Kidney (tissue), 14 donors: ENCODE results near the gene CORO2A. TPM values are rescaled to one million over a fixed set of nuclear protein-coding genes. Genes with fewer than 3 reads are reported as not detected.
"Not testable (repeated sequence)": the region's sequence is repeated elsewhere in the genome, so short reads cannot be mapped to it uniquely, and the experiment has no call there.

ENCODE experiments used
- DNase-seq, 5 donors: peaks; one replicate each; pipeline ENCODE4 v3.0.0-alpha.2; 2013 to 2020
- FAIRE-seq: peaks from 2 replicates; lab custom pipeline; 2012; peaks lifted over from hg19 to GRCh38; lab: Jason Lieb, UNC
- H3K27ac ChIP-seq, 2 donors: one replicate each; pipeline ENCODE4 v1.7.0; 2013; ENCODE audit warnings: low read depth in 2 of 2, low read length in 2 of 2, inconsistent platforms in 1 of 2
- H3K27me3 ChIP-seq: one replicate; pipeline ENCODE4 v1.7.1; 2013; ENCODE audit warnings: low read length, inconsistent platforms; ENCODE audit not compliant: control insufficient read depth, insufficient read depth
- H3K36me3 ChIP-seq, 3 donors: one replicate each; pipeline versions ENCODE4 v1.7.0 to v1.7.1; 2013; ENCODE audit warnings: low read length in 3 of 3, control low read depth in 1 of 3, inconsistent platforms in 1 of 3; ENCODE audit not compliant: insufficient read depth in 3 of 3, control insufficient read depth in 2 of 3
- H3K4me1 ChIP-seq, 3 donors: one replicate each; pipeline versions ENCODE4 v1.7.0 to v1.7.1; 2013; ENCODE audit warnings: low read length in 3 of 3, inconsistent platforms in 1 of 3, low read depth in 1 of 3; ENCODE audit not compliant: control insufficient read depth in 2 of 3, insufficient read depth in 2 of 3
- H3K4me3 ChIP-seq, 3 donors: one replicate each; pipeline versions ENCODE4 v1.7.0 to v1.8.1; 2013; ENCODE audit warnings: low read length in 3 of 3, control low read depth in 1 of 3, inconsistent platforms in 1 of 3
- H3K9ac ChIP-seq, 3 donors: one replicate each; pipeline versions ENCODE4 v1.7.0 to v1.7.1; 2013; ENCODE audit warnings: low read length in 3 of 3, control low read depth in 1 of 3, inconsistent platforms in 1 of 3
- H3K9me3 ChIP-seq, 3 donors: one replicate each; pipeline versions ENCODE4 v1.7.0 to v1.7.1; 2013; ENCODE audit warnings: low read length in 3 of 3, control low read depth in 1 of 3, inconsistent platforms in 1 of 3; ENCODE audit not compliant: control insufficient read depth in 2 of 3, insufficient read depth in 1 of 3
- CTCF ChIP-seq: IDR thresholded peaks from 3 replicates; pipeline ENCODE4 v1.5.1; 2012; ENCODE audit warnings: mild to moderate bottlenecking, moderate library complexity, borderline replicate concordance; ENCODE audit not compliant: insufficient read depth; ENCODE audit errors: extremely low read depth
- intact Hi-C: fragments of 100-400 bp; cut with DNase I; formaldehyde crosslinking; loops from one replicate; pipeline ENCODE4 v1.11.1; 2022
- polyA plus RNA-seq: library from polyadenylated mRNA; stranded (reverse); fragments of 350-450 nt; fragmentation: Illumina TruSeq; extraction: RNeasy Lipid Tissue Mini Kit (QIAGEN cat#74804); gene quantifications from one replicate; pipeline ENCODE4 v1.2.3, GENCODE V29; 2014; ENCODE audit warnings: low read depth, low replicate concordance; ENCODE audit not compliant: insufficient read depth
- total RNA-seq: library from RNA; stranded (reverse); fragmentation: NEBNext Ultra II Directional; extraction: Animal tissue kit (Norgen Biotek cat#: 25700); gene quantifications from one replicate; pipeline ENCODE4 v1.2.1, GENCODE V29; 2021
- donor health status: control.
- donor health status: control.
- donor health status: control.
- donor health status: control.
- donor health status: control.
- donor health status: DM: yes; HTN: yes; CAD: no.
- donor health status: Normal renal cell carcinoma (clear cell type).

CORO2A gene
- total and polyA plus RNA-seq, 2 donors from 2014 or later = 0.90 to 5.3 TPM

GRCh38 chr9:98130576-98131228 is 61.7 kb downstream of the CORO2A start:
- no peak overlapping the region for H3K9ac ChIP-seq
- DNase-seq = peak in 1 of 5 donors; percentile 64
- no peak overlapping the region for H3K27ac ChIP-seq
- H3K4me1 ChIP-seq = no peaks in the 10 kb centered on the region
- no peak overlapping the region for H3K4me3 ChIP-seq
- intact Hi-C loops = no loop called here
- H3K27me3 ChIP-seq = no peaks in the 10 kb centered on the region
- no peaks in the 10 kb centered on the region for H3K36me3 ChIP-seq
- no peak for TF ChIP-seq CTCF
- no peak for FAIRE-seq
- no peaks in the 10 kb centered on the region for H3K9me3 ChIP-seq

GRCh38 chr9:98130060-98130459 is 62.4 kb downstream of the CORO2A start:
- not testable (repeated sequence) for FAIRE-seq

GRCh38 chr9:98129451-98129881 is 63.0 kb downstream of the CORO2A start:
- Histone ChIP-seq H3K27ac (no peak overlapping the region), H3K4me1 (no peaks in the 10 kb centered on the region), H3K36me3 (no peaks in the 10 kb centered on the region), H3K4me3 (no peak overlapping the region), H3K9ac (no peak overlapping the region), H3K27me3 (no peaks in the 10 kb centered on the region), H3K9me3 (no peaks in the 10 kb centered on the region)
- intact Hi-C loops = no loop called here
- peak in 1 of 5 donors; percentile 49 for DNase-seq
- no peak for TF ChIP-seq CTCF
- FAIRE-seq = no peak

More at GRCh38 chr9:98130060-98130459, 62.4 kb downstream of the CORO2A start:
- H3K4me3 ChIP-seq, H3K27me3 ChIP-seq, H3K4me1 ChIP-seq, H3K9me3 ChIP-seq, H3K9ac ChIP-seq, H3K27ac ChIP-seq, H3K36me3 ChIP-seq, intact Hi-C loops: not testable (repeated sequence)
- DNase-seq = peak in 1 of 5 donors; percentile 23

- Histone ChIP-seq H3K27me3 (no peaks in the 10 kb centered on the region), H3K4me3 (no peak overlapping the region), H3K9ac (no peak overlapping the region), H3K4me1 (no peaks in the 10 kb centered on the region), H3K36me3 (no peaks in the 10 kb centered on the region), H3K9me3 (no peaks in the 10 kb centered on the region), H3K27ac (no peak overlapping the region)
- DNase-seq (peak in 1 of 5 donors; percentile 47), FAIRE-seq (no peak)
- intact Hi-C loops = no loop called here
- no peak for TF ChIP-seq CTCF
Measured at GRCh38 chr9:98128316-98128715, 64.1 kb downstream of the CORO2A start.
